ENCODE data around the gene FOXP1.

Gene FOXP1

GRCh38 chr3:71511446-71511845 is 72.1 kb downstream of the FOXP1 start:
- no peak for TF ChIP-seq CTCF (IDR thresholded peaks at IDR 0.05; ENCODE audit: poor library complexity, severe bottlenecking)
- DNase-seq (ENCODE audit: low spot score) (no peak), ATAC-seq (ENCODE audit: low read depth) (no peak)
- H3K4me3 ChIP-seq (ENCODE audit: severe bottlenecking): no peak overlapping the region
- peaks cover 32% of the 10 kb centered on the region for H3K4me1 ChIP-seq (ENCODE audit: insufficient read depth, poor library complexity, severe bottlenecking)
- no peaks in the 10 kb centered on the region for H3K36me3 ChIP-seq (ENCODE audit: low read depth)
- H3K9me3 ChIP-seq (ENCODE audit: severe bottlenecking): no peaks in the 10 kb centered on the region
- peak overlapping the region; percentile 99 for H3K27ac ChIP-seq (ENCODE audit: poor library complexity, severe bottlenecking)
- H3K27me3 ChIP-seq (ENCODE audit: insufficient read depth, poor library complexity, severe bottlenecking): no peaks in the 10 kb centered on the region

GRCh38 chr3:71511037-71511436 is 72.5 kb downstream of the FOXP1 start:
- Histone ChIP-seq H3K4me3 (ENCODE audit: severe bottlenecking) (no peak overlapping the region), H3K36me3 (ENCODE audit: low read depth) (no peaks in the 10 kb centered on the region), H3K27me3 (ENCODE audit: insufficient read depth, poor library complexity, severe bottlenecking) (no peaks in the 10 kb centered on the region), H3K27ac (ENCODE audit: poor library complexity, severe bottlenecking) (peak overlapping the region; percentile 99), H3K9me3 (ENCODE audit: severe bottlenecking) (no peaks in the 10 kb centered on the region), H3K4me1 (ENCODE audit: insufficient read depth, poor library complexity, severe bottlenecking) (peaks cover 32% of the 10 kb centered on the region)
- peak; percentile 51; the same call in 2 of the 3 replicates for ATAC-seq (ENCODE audit: low read depth)
- no peak for DNase-seq (ENCODE audit: low spot score)
- TF ChIP-seq CTCF (IDR thresholded peaks at IDR 0.05; ENCODE audit: poor library complexity, severe bottlenecking): no peak

- H3K4me3 ChIP-seq (ENCODE audit: severe bottlenecking): no peak overlapping the region
- no peaks in the 10 kb centered on the region for H3K36me3 ChIP-seq (ENCODE audit: low read depth)
- peak overlapping the region; percentile 99 for H3K27ac ChIP-seq (ENCODE audit: poor library complexity, severe bottlenecking)
- TF ChIP-seq CTCF (IDR thresholded peaks at IDR 0.05; ENCODE audit: poor library complexity, severe bottlenecking): peak; percentile 21
- ATAC-seq (ENCODE audit: low read depth) (0 out of 3 replicates have a peak, but pooled peaks have one; percentile 26), DNase-seq (ENCODE audit: low spot score) (no peak)
- peaks cover 29% of the 10 kb centered on the region for H3K4me1 ChIP-seq (ENCODE audit: insufficient read depth, poor library complexity, severe bottlenecking)
- H3K27me3 ChIP-seq (ENCODE audit: insufficient read depth, poor library complexity, severe bottlenecking): no peaks in the 10 kb centered on the region
- H3K9me3 ChIP-seq (ENCODE audit: severe bottlenecking): no peaks in the 10 kb centered on the region
Observed at GRCh38 chr3:71510510-71510909, 73.0 kb downstream of the FOXP1 start.

GRCh38 chr3:71509066-71509465 is 74.5 kb downstream of the FOXP1 start:
- Histone ChIP-seq H3K36me3 (ENCODE audit: low read depth) (no peaks in the 10 kb centered on the region), H3K9me3 (ENCODE audit: severe bottlenecking) (no peaks in the 10 kb centered on the region), H3K27ac (ENCODE audit: poor library complexity, severe bottlenecking) (peak overlapping the region; percentile 99), H3K4me3 (ENCODE audit: severe bottlenecking) (no peak overlapping the region), H3K27me3 (ENCODE audit: insufficient read depth, poor library complexity, severe bottlenecking) (no peaks in the 10 kb centered on the region), H3K4me1 (ENCODE audit: insufficient read depth, poor library complexity, severe bottlenecking) (peaks cover 26% of the 10 kb centered on the region)
- no peak for TF ChIP-seq CTCF (IDR thresholded peaks at IDR 0.05; ENCODE audit: poor library complexity, severe bottlenecking)
- no peak for ATAC-seq (ENCODE audit: low read depth)
- DNase-seq (ENCODE audit: low spot score): no peak

GRCh38 chr3:71505767-71506350 is 77.7 kb downstream of the FOXP1 start:
- no peak for TF ChIP-seq CTCF (IDR thresholded peaks at IDR 0.05; ENCODE audit: poor library complexity, severe bottlenecking)
- Histone ChIP-seq H3K36me3 (ENCODE audit: low read depth) (no peaks in the 10 kb centered on the region), H3K9me3 (ENCODE audit: severe bottlenecking) (no peaks in the 10 kb centered on the region), H3K27me3 (ENCODE audit: insufficient read depth, poor library complexity, severe bottlenecking) (no peaks in the 10 kb centered on the region), H3K4me3 (ENCODE audit: severe bottlenecking) (no peak overlapping the region), H3K4me1 (ENCODE audit: insufficient read depth, poor library complexity, severe bottlenecking) (peaks cover 27% of the 10 kb centered on the region), H3K27ac (ENCODE audit: poor library complexity, severe bottlenecking) (peak overlapping the region; percentile 99)
- ATAC-seq (ENCODE audit: low read depth) (no peak), DNase-seq (ENCODE audit: low spot score) (no peak)
